NCI-H82 treated with DMSO at 0.1 percent for 48 hours (cell line): ENCODE results near the gene IMPG2.

ENCODE experiments used
- DNase-seq: peaks from one replicate; lab custom pipeline; 2025; ENCODE audit not compliant: unreplicated experiment; lab: John Stamatoyannopoulos, UW

Gene IMPG2

DNA sequence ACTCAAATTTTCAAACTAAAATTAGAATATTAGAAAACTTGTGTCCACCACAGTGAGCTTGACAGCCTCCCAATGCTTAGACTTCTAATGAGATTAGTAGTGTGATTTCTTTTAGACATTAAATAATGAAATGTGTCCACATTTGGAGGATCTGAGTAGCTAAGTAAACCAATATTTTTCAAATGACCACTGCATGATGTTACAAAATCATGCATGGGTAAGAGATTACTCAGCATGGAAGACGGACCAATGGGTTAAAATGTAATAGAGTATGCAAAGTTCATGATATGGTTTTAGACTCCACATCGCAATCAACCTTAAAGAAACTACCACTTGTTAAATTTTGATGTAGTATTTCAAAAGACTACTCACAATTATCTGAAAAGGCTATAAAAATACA, 130.6 kb downstream of the IMPG2 start:
- DNase-seq: no peak

DNA sequence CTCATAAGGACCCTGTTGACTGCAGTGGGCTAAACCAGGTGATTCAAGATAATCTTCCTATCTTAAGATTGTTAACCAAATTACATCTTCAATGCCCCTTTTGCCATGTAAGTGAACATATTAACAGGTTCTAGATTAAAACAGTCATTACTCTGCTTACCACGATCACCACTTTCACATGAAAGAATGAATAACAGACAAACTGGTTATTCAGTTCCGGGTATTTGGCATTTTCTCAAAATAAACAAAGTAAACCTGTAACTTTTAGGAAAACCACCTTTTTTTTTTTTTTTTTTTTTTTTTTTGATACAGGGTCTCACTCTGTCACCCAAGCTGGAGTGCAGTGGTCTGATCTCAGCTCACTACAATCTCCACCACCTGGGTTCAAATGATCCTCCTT, 131.2 kb downstream of the IMPG2 start:
- no peak for DNase-seq

GRCh38 chr3:101185341-101185740, 135.0 kb downstream of the IMPG2 start:
- DNase-seq: no peak

DNA sequence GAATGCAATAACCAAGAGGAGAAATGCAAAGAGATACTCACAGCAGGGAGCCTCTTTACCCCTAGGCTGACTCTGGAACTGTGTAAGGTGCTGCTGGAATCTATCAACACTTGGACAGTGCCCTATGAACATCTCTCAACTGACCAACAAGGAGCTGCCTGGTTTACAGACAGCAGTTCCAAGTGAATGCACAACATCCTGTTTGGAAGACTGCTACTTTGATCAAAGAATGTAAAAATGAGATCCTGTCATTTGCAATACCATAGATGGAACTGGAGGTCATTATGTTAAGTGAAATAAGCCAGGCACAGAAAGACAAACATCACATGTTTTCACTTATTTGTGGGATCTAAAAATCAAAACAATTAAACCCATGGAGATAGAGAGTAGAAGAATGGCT, 136.3 kb downstream of the IMPG2 start:
- DNase-seq: no peak

GRCh38 chr3:101183151-101183550, 137.2 kb downstream of the IMPG2 start:
- no peak for DNase-seq

GRCh38 chr3:101182734-101183133, 137.6 kb downstream of the IMPG2 start:
- DNase-seq: no peak

- DNase-seq: no peak
Measured at GRCh38 chr3:101181801-101182200, 138.6 kb downstream of the IMPG2 start.

DNA sequence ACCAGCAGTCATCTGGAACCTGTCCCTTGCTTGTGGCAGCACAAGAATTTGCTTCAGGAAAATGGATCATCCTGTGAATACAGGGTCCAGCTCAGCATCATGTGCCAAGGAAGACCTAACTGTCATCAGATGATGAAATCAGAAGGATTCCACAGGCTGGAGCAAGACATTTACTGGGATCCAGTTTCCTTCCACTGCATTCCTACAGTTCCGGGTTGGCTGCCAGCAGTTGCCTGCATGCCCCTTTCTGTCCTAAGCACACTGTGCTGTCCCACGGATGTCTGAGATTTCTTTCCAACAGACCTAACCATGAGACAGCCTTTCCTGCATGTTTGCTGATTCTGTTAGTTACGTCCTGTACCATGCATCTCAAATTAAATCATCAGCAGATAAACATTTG, 140.7 kb downstream of the IMPG2 start:
- DNase-seq: no peak

- DNase-seq: no peak
Measured at GRCh38 chr3:101177577-101177976, 142.8 kb downstream of the IMPG2 start.
